A673 (cell line): ENCODE data around the gene ARL10. TPM values are rescaled to one million over a fixed set of nuclear protein-coding genes. Genes with fewer than 3 reads are reported as not detected.
"Not testable (repeated sequence)": the region's sequence is repeated elsewhere in the genome, so short reads cannot be mapped to it uniquely, and the experiment has no call there.

Experiments used
- BruUV-seq: library from RNA; stranded (reverse); fragments of 400-500 nt; replicated peaks from 2 replicates; lab custom pipeline; 2021; lab: Mats Ljungman, UMichigan
- CTCF ChIA-PET: fragments of 300-600 bp; sonication (Branson Sonifier 250); formaldehyde crosslinking; loops from one replicate; lab custom pipeline; 2022; ENCODE audit warnings: antibody characterized with exemption; lab: Charles Lee
- POLR2A ChIA-PET: fragments of 300-600 bp; sonication (Branson Sonifier 250); formaldehyde crosslinking; loops from one replicate; lab custom pipeline; 2022; ENCODE audit warnings: antibody characterized with exemption; ENCODE audit not compliant: low non-redundant PET; lab: Charles Lee
- DNase-seq: peaks from one replicate; pipeline ENCODE4 v3.0.0-alpha.2; 2015; ENCODE audit warnings: low spot score
- H3K27ac ChIP-seq: fragments of 200-600 bp; sonication (generic); 2 replicates; pipeline ENCODE4 v1.5.1; 2016; ENCODE audit warnings: mixed run types, low read depth, mild to moderate bottlenecking, mixed read lengths, antibody characterized with exemption, low read length; ENCODE audit not compliant: poor library complexity, severe bottlenecking
- H3K27me3 ChIP-seq: fragments of 200-600 bp; sonication (generic); replicated peaks from 2 replicates; pipeline ENCODE4 v1.6.1; 2017; ENCODE audit warnings: mixed run types, low read depth, mild to moderate bottlenecking, mixed read lengths, antibody characterized with exemption, low read length; ENCODE audit not compliant: insufficient read depth, poor library complexity
- H3K36me3 ChIP-seq: fragments of 200-600 bp; sonication (generic); 2 replicates; pipeline ENCODE4 v1.6.1; 2016; ENCODE audit warnings: mixed run types, mild to moderate bottlenecking, mixed read lengths, antibody characterized with exemption, low read length; ENCODE audit not compliant: insufficient read depth, poor library complexity, severe bottlenecking
- H3K4me1 ChIP-seq: fragments of 200-600 bp; sonication (generic); 2 replicates; pipeline ENCODE4 v1.6.1; 2017; ENCODE audit warnings: mixed run types, mild to moderate bottlenecking, mixed read lengths, antibody characterized with exemption, low read length; ENCODE audit not compliant: insufficient read depth, poor library complexity, severe bottlenecking
- H3K4me3 ChIP-seq: fragments of 200-600 bp; sonication (generic); 2 replicates; pipeline ENCODE4 v1.5.1; 2016; ENCODE audit warnings: low read depth, mixed run types, mild to moderate bottlenecking, mixed read lengths, low read length; ENCODE audit not compliant: poor library complexity, severe bottlenecking
- H3K9me3 ChIP-seq: fragments of 200-600 bp; sonication (generic); 2 replicates; pipeline ENCODE4 v1.6.1; 2016; ENCODE audit warnings: mixed run types, low read depth, mild to moderate bottlenecking, mixed read lengths, antibody characterized with exemption, low read length; ENCODE audit not compliant: poor library complexity, severe bottlenecking
- EZH2 ChIP-seq: fragments of 200-600 bp; sonication (generic); IDR thresholded peaks from 2 replicates; pipeline ENCODE4 v1.6.1; 2017; ENCODE audit warnings: borderline replicate concordance, low read depth, mild to moderate bottlenecking, mixed read lengths, antibody characterized with exemption, low read length; ENCODE audit not compliant: poor library complexity, severe bottlenecking
- intact Hi-C: fragments of 100-400 bp; cut with micrococcal nuclease; formaldehyde crosslinking; loops from one replicate; pipeline ENCODE4 v1.10.0; 2022; ENCODE audit not compliant: unreplicated experiment
- total RNA-seq: library from RNA; stranded (reverse); gene quantifications from 2 replicates; pipeline ENCODE4 v1.2.3, GENCODE V29; 2021
- TF ChIP-seq, protein P1 (sequence below): fragments of 300-800, 200-600 bp; sonication (generic); conservative IDR thresholded peaks from 2 replicates; pipeline ENCODE4 v1.5.1; 2017; ENCODE audit warnings: low read depth, mild to moderate bottlenecking, antibody characterized with exemption, low read length, moderate library complexity, mixed read lengths

The ARL10 gene
- total RNA-seq, 1 experiment from 2014 or later: 13.6 TPM

DNA sequence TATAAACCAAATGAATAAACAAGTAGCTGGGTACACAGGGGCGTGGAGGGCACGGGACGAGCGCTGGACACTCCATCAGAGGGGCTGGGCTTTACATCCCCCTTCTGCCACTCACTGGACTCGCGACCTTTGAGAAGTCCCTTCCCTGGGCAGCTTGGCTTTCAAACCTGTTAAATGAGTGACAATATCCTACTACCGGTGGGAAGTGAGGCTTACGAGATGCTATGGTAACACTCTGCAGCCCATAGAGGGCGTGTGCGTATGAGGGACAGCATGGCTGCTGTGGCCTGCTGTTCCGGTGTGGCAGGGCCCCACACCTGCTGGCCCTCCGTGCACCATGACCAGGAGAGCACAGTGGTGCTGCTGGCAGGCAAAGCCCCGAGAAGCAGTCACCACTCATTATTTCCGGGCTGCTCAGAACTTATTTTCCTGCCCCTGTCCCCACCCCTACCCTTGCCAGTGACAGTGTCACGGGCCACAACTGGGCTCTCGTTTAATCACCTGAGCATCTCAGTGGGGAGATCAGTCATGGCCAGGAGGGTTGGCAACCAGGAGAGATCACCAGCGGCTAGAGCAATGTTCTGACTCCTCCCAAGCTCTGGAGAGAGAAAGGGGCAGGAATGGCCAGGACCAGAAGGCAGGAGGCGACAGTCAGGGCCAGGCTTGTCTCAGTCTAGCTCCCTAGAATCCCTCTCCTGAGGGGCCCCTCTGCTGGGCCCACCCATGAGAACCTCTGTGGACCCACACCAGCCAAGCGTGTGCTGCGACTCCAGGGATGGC, 40.6 kb downstream of the ARL10 start:
- TF ChIP-seq, protein P1, sequence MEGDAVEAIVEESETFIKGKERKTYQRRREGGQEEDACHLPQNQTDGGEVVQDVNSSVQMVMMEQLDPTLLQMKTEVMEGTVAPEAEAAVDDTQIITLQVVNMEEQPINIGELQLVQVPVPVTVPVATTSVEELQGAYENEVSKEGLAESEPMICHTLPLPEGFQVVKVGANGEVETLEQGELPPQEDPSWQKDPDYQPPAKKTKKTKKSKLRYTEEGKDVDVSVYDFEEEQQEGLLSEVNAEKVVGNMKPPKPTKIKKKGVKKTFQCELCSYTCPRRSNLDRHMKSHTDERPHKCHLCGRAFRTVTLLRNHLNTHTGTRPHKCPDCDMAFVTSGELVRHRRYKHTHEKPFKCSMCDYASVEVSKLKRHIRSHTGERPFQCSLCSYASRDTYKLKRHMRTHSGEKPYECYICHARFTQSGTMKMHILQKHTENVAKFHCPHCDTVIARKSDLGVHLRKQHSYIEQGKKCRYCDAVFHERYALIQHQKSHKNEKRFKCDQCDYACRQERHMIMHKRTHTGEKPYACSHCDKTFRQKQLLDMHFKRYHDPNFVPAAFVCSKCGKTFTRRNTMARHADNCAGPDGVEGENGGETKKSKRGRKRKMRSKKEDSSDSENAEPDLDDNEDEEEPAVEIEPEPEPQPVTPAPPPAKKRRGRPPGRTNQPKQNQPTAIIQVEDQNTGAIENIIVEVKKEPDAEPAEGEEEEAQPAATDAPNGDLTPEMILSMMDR: no peak
- no peak for TF ChIP-seq EZH2
- intact Hi-C loops: no loop called here
- Histone ChIP-seq H3K4me1 (no peaks in the 10 kb centered on the region), H3K9me3 (no peaks in the 10 kb centered on the region), H3K4me3 (no peak overlapping the region), H3K27me3 (no peaks in the 10 kb centered on the region), H3K27ac (no peak overlapping the region), H3K36me3 (no peaks in the 10 kb centered on the region)
- DNase-seq: no peak
- BruUV-seq: no TSS peak
- CTCF ChIA-PET: no interaction called here
- POLR2A ChIA-PET: no interaction called here

DNA sequence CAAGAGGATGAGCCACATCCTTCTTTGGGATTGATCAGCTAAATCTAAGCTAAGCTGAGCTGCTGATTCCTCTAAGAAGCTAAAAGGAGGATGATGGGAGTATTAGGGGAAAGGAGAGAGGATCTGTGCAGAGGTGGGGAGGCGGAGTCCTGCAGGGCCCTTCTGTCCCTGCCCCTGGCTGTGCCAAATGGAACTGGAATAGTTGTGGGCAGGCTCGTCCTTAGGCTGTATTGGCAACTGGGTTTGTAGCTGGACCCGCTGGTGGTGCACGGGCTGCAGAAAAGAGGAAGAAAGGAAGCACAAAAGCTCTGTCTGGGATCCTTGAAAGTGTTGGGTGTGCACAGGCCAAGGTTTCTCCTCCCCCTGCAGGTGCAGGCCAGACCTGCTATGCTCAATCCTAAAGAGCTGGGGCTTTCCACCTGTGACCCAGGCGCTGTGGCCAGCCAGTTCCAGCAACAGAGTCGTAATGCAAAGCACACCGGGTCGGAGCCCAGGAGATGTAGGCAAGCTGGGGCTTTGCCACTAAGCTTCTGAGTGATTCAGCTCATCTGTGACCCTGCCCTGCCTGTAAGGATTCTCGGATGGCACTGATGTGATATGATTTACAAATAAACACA, 41.3 kb downstream of the ARL10 start:
- no peaks in the 10 kb centered on the region for H3K9me3 ChIP-seq
- POLR2A ChIA-PET: no interaction called here
- H3K4me1 ChIP-seq: no peaks in the 10 kb centered on the region
- no peaks in the 10 kb centered on the region for H3K27me3 ChIP-seq
- intact Hi-C loops: no loop called here
- CTCF ChIA-PET: interaction anchor here (0.5 kb wide), 1 partner anchor 137 kb away, joined by 3 read pairs; no protein-coding TSS in a partner anchor
- TF ChIP-seq EZH2: no peak
- TF ChIP-seq, protein P1: no peak
- BruUV-seq: no TSS peak
- no peaks in the 10 kb centered on the region for H3K36me3 ChIP-seq
- H3K27ac ChIP-seq: no peak overlapping the region
- H3K4me3 ChIP-seq: no peak overlapping the region
- no peak for DNase-seq

DNA sequence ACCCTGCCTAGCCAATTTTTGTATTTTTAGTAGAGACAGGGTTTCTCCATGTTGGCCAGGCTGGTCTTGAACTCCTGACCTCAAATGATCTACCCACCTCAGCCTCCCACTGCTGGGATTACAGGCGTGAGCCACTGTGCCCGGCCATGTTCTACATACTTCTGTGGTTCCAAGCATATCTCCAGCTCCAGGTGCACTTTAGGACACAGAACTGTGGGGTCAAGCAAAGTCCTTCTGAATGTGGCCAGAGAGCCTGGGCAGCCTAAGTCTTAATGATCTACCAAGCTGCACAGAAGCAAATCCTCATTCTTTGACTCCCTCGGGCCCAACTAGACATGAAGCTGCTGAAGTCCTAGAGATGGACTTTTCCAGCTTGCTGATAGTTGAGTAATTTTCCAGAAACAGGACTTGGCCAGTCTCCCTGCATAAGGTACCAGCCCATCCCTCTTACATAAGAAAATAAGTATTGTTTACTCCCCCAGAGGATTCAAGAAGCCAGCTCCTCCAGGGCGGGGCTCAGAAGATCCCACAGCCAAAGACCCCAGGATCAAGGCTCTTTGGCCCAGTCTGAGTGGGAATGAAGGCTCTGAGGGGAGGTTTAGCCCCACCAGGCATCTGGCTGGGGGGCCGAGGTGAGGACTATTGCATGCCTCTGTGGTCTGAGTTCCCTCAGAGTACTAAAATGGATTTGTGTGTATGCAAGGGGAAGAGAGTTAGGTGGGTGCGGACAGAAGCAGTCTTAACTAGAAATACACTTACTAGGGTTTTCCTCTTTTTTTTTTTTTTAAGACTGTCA, 42.4 kb downstream of the ARL10 start:
- Histone ChIP-seq H3K36me3 (no peaks in the 10 kb centered on the region), H3K27ac (no peak overlapping the region), H3K4me1 (no peaks in the 10 kb centered on the region), H3K4me3 (no peak overlapping the region), H3K27me3 (no peaks in the 10 kb centered on the region), H3K9me3 (no peaks in the 10 kb centered on the region)
- TF ChIP-seq EZH2: no peak
- TF ChIP-seq, protein P1: no peak
- DNase-seq: no peak
- CTCF ChIA-PET: no interaction called here
- POLR2A ChIA-PET: no interaction called here
- BruUV-seq: no TSS peak
- intact Hi-C loops: no loop called here

DNA sequence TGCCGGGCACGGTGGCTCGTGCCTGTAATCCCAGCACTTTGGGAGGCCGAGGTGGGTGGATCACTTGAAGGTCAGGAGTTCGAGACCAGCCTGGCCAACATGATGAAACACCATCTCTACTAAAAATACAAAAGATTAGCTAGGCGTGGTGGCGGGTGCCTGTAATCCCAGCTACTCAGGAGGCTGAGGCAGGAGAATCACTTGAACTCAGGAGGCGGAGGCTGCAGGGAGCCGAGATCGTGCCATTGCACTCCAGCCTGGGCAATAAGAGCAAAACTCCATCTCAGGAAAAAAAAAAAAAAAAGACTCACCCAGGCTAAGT, 42.9 kb downstream of the ARL10 start:
- H3K36me3 ChIP-seq, POLR2A ChIA-PET, H3K27me3 ChIP-seq, H3K4me3 ChIP-seq, CTCF ChIA-PET, intact Hi-C loops, H3K27ac ChIP-seq, BruUV-seq, DNase-seq, H3K4me1 ChIP-seq, H3K9me3 ChIP-seq: not testable (repeated sequence)
